Activated naive CD4-positive, alpha-beta T cell treated with anti-CD3 and anti-CD28 coated beads for 36 hours (primary cell): ENCODE data around the gene TIFAB. TPM values are rescaled to one million over a fixed set of nuclear protein-coding genes. Genes with fewer than 3 reads are reported as not detected.

ENCODE experiments used
- CTCF ChIA-PET: fragments of 350-600 bp; sonication (Branson Sonifier 250); formaldehyde crosslinking; loops from one replicate; lab custom pipeline; 2021; ENCODE audit warnings: antibody characterized with exemption; lab: Charles Lee
- DNase-seq: peaks from one replicate; pipeline ENCODE4 v3.0.0-alpha.2; 2020
- H3K27ac Mint-ChIP-seq: one replicate; pipeline ENCODE4 v1.8.0; 2021; ENCODE audit warnings: mild to moderate bottlenecking, mixed read lengths
- H3K27me3 Mint-ChIP-seq: one replicate; pipeline ENCODE4 v1.8.0; 2021; ENCODE audit warnings: low read depth, mixed read lengths
- H3K36me3 Mint-ChIP-seq: one replicate; pipeline ENCODE4 v1.8.0; 2021; ENCODE audit warnings: low read depth, mixed read lengths
- H3K4me1 Mint-ChIP-seq: one replicate; pipeline ENCODE4 v1.8.0; 2021; ENCODE audit warnings: low read depth, mixed read lengths
- H3K4me3 Mint-ChIP-seq: one replicate; pipeline ENCODE4 v1.8.0; 2021; ENCODE audit warnings: mild to moderate bottlenecking, moderate library complexity, mixed read lengths
- H3K9me3 Mint-ChIP-seq: one replicate; pipeline ENCODE4 v1.8.0; 2021; ENCODE audit warnings: mixed read lengths
- intact Hi-C: fragments of 100-400 bp; cut with micrococcal nuclease; formaldehyde crosslinking; loops from one replicate; pipeline ENCODE4 v1.15.1; 2023
- total RNA-seq, 2 experiments: library from RNA; stranded (reverse); gene quantifications; one replicate each; pipeline ENCODE4 v1.2.3, GENCODE V29; 2021

TIFAB gene
- total RNA-seq, 2 experiments from 2014 or later: not detected

- no peaks in the 10 kb centered on the region for H3K4me1 Mint-ChIP-seq
- no peaks in the 10 kb centered on the region for H3K9me3 Mint-ChIP-seq
- H3K36me3 Mint-ChIP-seq: no peaks in the 10 kb centered on the region
- no peak overlapping the region for H3K27ac Mint-ChIP-seq
- intact Hi-C loops: no loop called here
- DNase-seq: no peak
- no peak overlapping the region for H3K4me3 Mint-ChIP-seq
- CTCF ChIA-PET: interaction anchor here (1.0 to 6.0 kb wide), 3 partner anchors 12 to 121 kb away, joined by 3 to 34 read pairs (median 6); no protein-coding TSS in a partner anchor
- H3K27me3 Mint-ChIP-seq: no peaks in the 10 kb centered on the region
Measured at GRCh38 chr5:135445306-135445985, 6.7 kb downstream of the TIFAB start.

GRCh38 chr5:135444881-135445280, 7.3 kb downstream of the TIFAB start:
- H3K27ac Mint-ChIP-seq: no peak overlapping the region
- no peaks in the 10 kb centered on the region for H3K4me1 Mint-ChIP-seq
- no peaks in the 10 kb centered on the region for H3K36me3 Mint-ChIP-seq
- intact Hi-C loops: no loop called here
- CTCF ChIA-PET: interaction anchor here (6.0 kb wide), 1 partner anchor 12 kb away, joined by 34 read pairs; no protein-coding TSS in a partner anchor
- no peak overlapping the region for H3K4me3 Mint-ChIP-seq
- H3K9me3 Mint-ChIP-seq: no peaks in the 10 kb centered on the region
- no peaks in the 10 kb centered on the region for H3K27me3 Mint-ChIP-seq
- no peak for DNase-seq

GRCh38 chr5:135444360-135444759, 7.8 kb downstream of the TIFAB start:
- no peak for DNase-seq
- H3K4me1 Mint-ChIP-seq: no peaks in the 10 kb centered on the region
- H3K27me3 Mint-ChIP-seq: no peaks in the 10 kb centered on the region
- intact Hi-C loops: no loop called here
- H3K4me3 Mint-ChIP-seq: no peak overlapping the region
- no peaks in the 10 kb centered on the region for H3K9me3 Mint-ChIP-seq
- H3K36me3 Mint-ChIP-seq: no peaks in the 10 kb centered on the region
- H3K27ac Mint-ChIP-seq: no peak overlapping the region
- CTCF ChIA-PET: interaction anchor here (6.0 kb wide), 1 partner anchor 13 kb away, joined by 34 read pairs; no protein-coding TSS in a partner anchor

GRCh38 chr5:135443161-135443960, 8.8 kb downstream of the TIFAB start:
- intact Hi-C loops: no loop called here
- Mint-ChIP-seq H3K4me1 (no peaks in the 10 kb centered on the region), H3K27ac (no peak overlapping the region), H3K36me3 (no peaks in the 10 kb centered on the region), H3K4me3 (no peak overlapping the region), H3K9me3 (no peaks in the 10 kb centered on the region), H3K27me3 (no peaks in the 10 kb centered on the region)
- DNase-seq: no peak
- CTCF ChIA-PET: interaction anchor here (6.0 kb wide), 1 partner anchor 14 kb away, joined by 34 read pairs; no protein-coding TSS in a partner anchor

GRCh38 chr5:135442431-135443160, 9.6 kb downstream of the TIFAB start:
- CTCF ChIA-PET: interaction anchor here (1.1 to 4.6 kb wide), 2 partner anchors 15 to 17 kb away, joined by 3 to 17 read pairs; no protein-coding TSS in a partner anchor
- intact Hi-C loops: no loop called here
- no peak overlapping the region for H3K4me3 Mint-ChIP-seq
- DNase-seq: no peak
- H3K27me3 Mint-ChIP-seq: no peaks in the 10 kb centered on the region
- no peaks in the 10 kb centered on the region for H3K36me3 Mint-ChIP-seq
- no peaks in the 10 kb centered on the region for H3K4me1 Mint-ChIP-seq
- no peak overlapping the region for H3K27ac Mint-ChIP-seq
- H3K9me3 Mint-ChIP-seq: no peaks in the 10 kb centered on the region

- no peak for DNase-seq
- no peaks in the 10 kb centered on the region for H3K36me3 Mint-ChIP-seq
- H3K9me3 Mint-ChIP-seq: no peaks in the 10 kb centered on the region
- intact Hi-C loops: no loop called here
- H3K27me3 Mint-ChIP-seq: no peaks in the 10 kb centered on the region
- no peak overlapping the region for H3K4me3 Mint-ChIP-seq
- no peaks in the 10 kb centered on the region for H3K4me1 Mint-ChIP-seq
- no peak overlapping the region for H3K27ac Mint-ChIP-seq
- CTCF ChIA-PET: interaction anchor here (0.6 to 4.6 kb wide), 3 partner anchors 16 to 19 kb away, joined by 3 to 17 read pairs (median 3); no protein-coding TSS in a partner anchor
Measured at GRCh38 chr5:135441919-135442318, 10.2 kb downstream of the TIFAB start.

- H3K27me3 Mint-ChIP-seq: no peaks in the 10 kb centered on the region
- CTCF ChIA-PET: interaction anchor here (0.6 to 4.6 kb wide), 4 partner anchors 16 to 19 kb away, joined by 3 to 17 read pairs (median 3); no protein-coding TSS in a partner anchor
- intact Hi-C loops: no loop called here
- DNase-seq: no peak
- no peaks in the 10 kb centered on the region for H3K9me3 Mint-ChIP-seq
- H3K27ac Mint-ChIP-seq: no peak overlapping the region
- H3K4me1 Mint-ChIP-seq: no peaks in the 10 kb centered on the region
- no peak overlapping the region for H3K4me3 Mint-ChIP-seq
- no peaks in the 10 kb centered on the region for H3K36me3 Mint-ChIP-seq
Measured at GRCh38 chr5:135441350-135441831, 10.8 kb downstream of the TIFAB start.

GRCh38 chr5:135440916-135441315, 11.2 kb downstream of the TIFAB start:
- intact Hi-C loops: no loop called here
- CTCF ChIA-PET: interaction anchor here (0.7 to 4.6 kb wide), 3 partner anchors 16 to 25 kb away, joined by 3 to 17 read pairs (median 7); no protein-coding TSS in a partner anchor
- DNase-seq: no peak
- Mint-ChIP-seq H3K4me1 (no peaks in the 10 kb centered on the region), H3K27me3 (no peaks in the 10 kb centered on the region), H3K27ac (no peak overlapping the region), H3K4me3 (no peak overlapping the region), H3K9me3 (no peaks in the 10 kb centered on the region), H3K36me3 (no peaks in the 10 kb centered on the region)

GRCh38 chr5:135439231-135440205, 12.6 kb downstream of the TIFAB start:
- no peak for DNase-seq
- Mint-ChIP-seq H3K27me3 (no peaks in the 10 kb centered on the region), H3K27ac (no peak overlapping the region), H3K9me3 (no peaks in the 10 kb centered on the region), H3K36me3 (no peaks in the 10 kb centered on the region), H3K4me1 (no peaks in the 10 kb centered on the region), H3K4me3 (no peak overlapping the region)
- intact Hi-C loops: no loop called here
- CTCF ChIA-PET: interaction anchor here (1.6 to 4.6 kb wide), 3 partner anchors 14 to 26 kb away, joined by 6 to 17 read pairs (median 7); no protein-coding TSS in a partner anchor

GRCh38 chr5:135438636-135439221, 13.4 kb downstream of the TIFAB start:
- no peak for DNase-seq
- Mint-ChIP-seq H3K36me3 (no peaks in the 10 kb centered on the region), H3K4me1 (no peaks in the 10 kb centered on the region), H3K27ac (no peak overlapping the region), H3K27me3 (no peaks in the 10 kb centered on the region), H3K4me3 (no peak overlapping the region), H3K9me3 (no peaks in the 10 kb centered on the region)
- CTCF ChIA-PET: interaction anchor here (0.5 to 4.6 kb wide), 3 partner anchors 13 to 22 kb away, joined by 5 to 17 read pairs (median 6); no protein-coding TSS in a partner anchor
- intact Hi-C loops: no loop called here
